GM23338 (cell line): Measurements from ENCODE around the gene MAPRE3. TPM values are rescaled to one million over a fixed set of nuclear protein-coding genes. Genes with fewer than 3 reads are reported as not detected.

ENCODE experiments used
- ATAC-seq: fragments of 200-7000 bp; cut with Tn5 transposase; 3 replicates; pipeline ENCODE4 v1.9.1; 2020
- DNase-seq: peaks from one replicate; pipeline ENCODE4 v3.0.0-alpha.2; 2015; ENCODE audit warnings: low spot score
- H2AFZ ChIP-seq: fragments of 200-600 bp; sonication (generic); 2 replicates; pipeline ENCODE4 v1.8.0; 2016; ENCODE audit warnings: antibody characterized with exemption, mild to moderate bottlenecking, moderate library complexity
- H3F3A ChIP-seq: fragments of 200-600 bp; sonication (generic); replicated peaks from 2 replicates; pipeline ENCODE4 v1.8.0; 2017; ENCODE audit warnings: antibody characterized with exemption, mixed run types, low read depth
- H3K27ac ChIP-seq: fragments of 200-600 bp; sonication (generic); 2 replicates; pipeline ENCODE4 v1.6.1; 2016; ENCODE audit warnings: low read depth
- H3K27me3 ChIP-seq: fragments of 200-600 bp; sonication (generic); 2 replicates; pipeline ENCODE4 v1.8.0; 2016; ENCODE audit warnings: mild to moderate bottlenecking, mixed run types, moderate library complexity; ENCODE audit not compliant: insufficient read depth
- H3K36me3 ChIP-seq: fragments of 200-600 bp; sonication (generic); 2 replicates; pipeline ENCODE4 v1.8.0; 2016; ENCODE audit warnings: mild to moderate bottlenecking; ENCODE audit not compliant: insufficient read depth
- H3K4me1 ChIP-seq: fragments of 200-600 bp; sonication (generic); 2 replicates; pipeline ENCODE4 v1.8.0; 2016; ENCODE audit warnings: mild to moderate bottlenecking, moderate library complexity; ENCODE audit not compliant: insufficient read depth
- H3K4me2 ChIP-seq: fragments of 200-600 bp; sonication (generic); 2 replicates; pipeline ENCODE4 v1.7.1; 2017; ENCODE audit warnings: mixed run types
- H3K4me3 ChIP-seq: fragments of 200-600 bp; sonication (generic); 2 replicates; pipeline ENCODE4 v1.6.1; 2016; ENCODE audit warnings: mixed run types
- H3K79me2 ChIP-seq: fragments of 200-600 bp; sonication (generic); replicated peaks from 2 replicates; pipeline ENCODE4 v1.8.0; 2017; ENCODE audit warnings: mild to moderate bottlenecking; ENCODE audit not compliant: insufficient read depth
- H3K9me2 ChIP-seq: fragments of 200-600 bp; sonication (generic); 2 replicates; pipeline ENCODE4 v1.8.0; 2017; ENCODE audit not compliant: insufficient read depth
- H4K20me1 ChIP-seq: fragments of 200-600 bp; sonication (generic); replicated peaks from 2 replicates; pipeline ENCODE4 v1.8.0; 2017; ENCODE audit warnings: mild to moderate bottlenecking; ENCODE audit not compliant: insufficient read depth
- H3K27ac Mint-ChIP-seq: 2 replicates; pipeline ENCODE4 v1.8.0; 2020; ENCODE audit warnings: inconsistent platforms, mild to moderate bottlenecking, moderate library complexity, mixed read lengths
- H3K27me3 Mint-ChIP-seq: 3 replicates; pipeline ENCODE4 v1.8.0; 2022; ENCODE audit warnings: low read depth, mild to moderate bottlenecking, moderate library complexity, mixed read lengths, inconsistent platforms; ENCODE audit not compliant: insufficient read depth, poor library complexity
- H3K36me3 Mint-ChIP-seq: 3 replicates; pipeline ENCODE4 v1.8.0; 2021; ENCODE audit warnings: low read depth, mild to moderate bottlenecking, inconsistent platforms, moderate library complexity, mixed read lengths
- H3K4me1 Mint-ChIP-seq: 3 replicates; pipeline ENCODE4 v1.8.0; 2020; ENCODE audit warnings: mild to moderate bottlenecking, inconsistent platforms, mixed read lengths
- H3K4me3 Mint-ChIP-seq: 3 replicates; pipeline ENCODE4 v1.8.0; 2021; ENCODE audit warnings: moderate library complexity, mild to moderate bottlenecking, inconsistent platforms, mixed read lengths
- H3K9me3 Mint-ChIP-seq: 3 replicates; pipeline ENCODE4 v1.8.0; 2020; ENCODE audit warnings: moderate library complexity, mild to moderate bottlenecking, inconsistent platforms, mixed read lengths
- CREB1 ChIP-seq: fragments of 250-450 bp; sonication (Bioruptor Pico); IDR thresholded peaks from 2 replicates; pipeline ENCODE4 v1.5.0; 2020; ENCODE audit warnings: low read depth, mild to moderate bottlenecking, moderate library complexity
- EZH2 ChIP-seq: fragments of 200-600 bp; sonication (generic); IDR thresholded peaks from one replicate; pipeline ENCODE4 v1.8.0; 2017; ENCODE audit warnings: antibody characterized with exemption, mild to moderate bottlenecking, low read depth; ENCODE audit not compliant: unreplicated experiment
- EZH2phosphoT487 ChIP-seq: fragments of 200-600 bp; sonication (generic); IDR thresholded peaks from one replicate; pipeline ENCODE4 v1.8.1; 2018; ENCODE audit warnings: antibody characterized with exemption; ENCODE audit not compliant: unreplicated experiment
- JUNB ChIP-seq: IDR thresholded peaks from one replicate; pipeline ENCODE4 v1.6.1; 2016; ENCODE audit warnings: antibody characterized with exemption; ENCODE audit not compliant: unreplicated experiment
- NANOG ChIP-seq: IDR thresholded peaks from 2 replicates; pipeline ENCODE4 v1.6.1; 2016; ENCODE audit warnings: antibody characterized with exemption, borderline replicate concordance
- POLR2AphosphoS5 ChIP-seq: IDR thresholded peaks from 2 replicates; pipeline ENCODE4 v1.6.1; 2016; ENCODE audit warnings: antibody characterized with exemption, low read depth
- STAT1 ChIP-seq: IDR thresholded peaks from one replicate; pipeline ENCODE4 v1.6.1; 2016; ENCODE audit warnings: antibody characterized with exemption; ENCODE audit not compliant: unreplicated experiment
- ZNF114 ChIP-seq: fragments of 250-450 bp; sonication (Bioruptor Pico); IDR thresholded peaks from 2 replicates; pipeline ENCODE4 v1.5.0; 2020; ENCODE audit warnings: mild to moderate bottlenecking, moderate library complexity
- ZNF331 ChIP-seq: fragments of 250-450 bp; sonication (Bioruptor Pico); IDR thresholded peaks from 2 replicates; pipeline ENCODE4 v1.5.0; 2020; ENCODE audit warnings: low read depth, mild to moderate bottlenecking, moderate library complexity
- polyA plus RNA-seq: library from polyadenylated mRNA; unstranded; fragments of >200 nt; fragmentation: Nextera tagmentation; extraction: Ambion mirVana; gene quantifications from 2 replicates; pipeline ENCODE4 v1.2.1, GENCODE V29; 2016
- total RNA-seq: library from RNA; depleted of rRNA; stranded (reverse); fragments of >200 nt; shearing (Covaris generic); gene quantifications from 2 replicates; pipeline ENCODE4 v1.2.3, GENCODE V29; 2014
- TF ChIP-seq, protein P1 (sequence below): IDR thresholded peaks from one replicate; pipeline ENCODE4 v1.6.1; 2018; ENCODE audit warnings: antibody characterized with exemption; ENCODE audit not compliant: unreplicated experiment
- TF ChIP-seq, protein P2 (sequence below), 2 experiments: fragments of 200-600 bp in 1 of 2; sonication (generic) in 1 of 2; conservative IDR thresholded peaks; 2 replicates each; pipeline versions ENCODE4 v1.5.1 to v1.6.1; 2016 to 2017; ENCODE audit warnings: antibody characterized with exemption in 2 of 2, low read depth in 2 of 2, mild to moderate bottlenecking in 2 of 2, moderate library complexity in 1 of 2
- TF ChIP-seq, protein P3 (sequence below): IDR thresholded peaks from 2 replicates; pipeline ENCODE4 v1.6.1; 2016; ENCODE audit warnings: antibody characterized with exemption
- TF ChIP-seq, protein P4 (sequence below): fragments of 250-450 bp; sonication (Bioruptor Pico); IDR thresholded peaks from 2 replicates; pipeline ENCODE4 v1.5.0; 2020; ENCODE audit warnings: mild to moderate bottlenecking, moderate library complexity

The MAPRE3 gene
- total and polyA plus RNA-seq, 2 experiments from 2014 or later: 3.3 to 4.5 TPM

DNA sequence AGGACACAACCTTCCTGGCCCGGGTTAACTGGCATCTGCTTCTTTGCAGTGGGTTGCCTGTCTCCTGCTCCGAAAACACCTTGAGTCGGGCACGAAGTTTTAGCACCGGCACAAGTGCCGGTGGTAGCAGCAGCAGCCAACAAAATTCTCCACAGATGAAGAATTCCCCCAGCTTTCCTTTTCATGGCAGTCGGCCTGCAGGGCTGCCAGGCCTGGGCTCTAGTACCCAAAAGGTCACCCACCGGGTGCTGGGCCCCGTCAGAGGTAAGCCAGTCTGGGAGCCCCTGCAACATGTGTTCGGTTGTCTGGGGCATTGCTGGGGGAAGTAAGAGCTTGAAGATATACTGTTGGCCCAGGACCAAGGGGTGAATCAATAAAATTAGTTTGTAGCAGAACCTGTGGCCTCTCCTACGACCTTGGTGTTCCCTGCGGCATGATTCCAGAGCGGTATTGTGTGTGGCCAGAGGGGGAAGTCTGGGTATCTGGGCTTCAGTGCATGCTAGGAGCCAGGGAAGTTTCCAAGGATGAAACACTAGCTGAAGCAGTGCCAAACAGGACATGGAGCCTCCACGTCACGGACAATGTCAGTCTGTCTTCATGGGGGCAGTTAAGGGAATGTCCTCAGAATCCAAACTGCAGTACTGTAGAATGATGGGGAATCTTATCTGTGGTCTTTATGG lies 88.8 kb downstream of the MAPRE3 start:
- peaks cover 35% of the 10 kb centered on the region for H3K36me3 Mint-ChIP-seq

More for the DNA sequence above, 88.8 kb downstream of the MAPRE3 start:
- ATAC-seq (no peak), DNase-seq (no peak)
- Histone ChIP-seq H3K4me3 (no peak overlapping the region), H3K9me2 (no peaks in the 10 kb centered on the region), H3K79me2 (no peaks in the 10 kb centered on the region), H3K4me1 (no peaks in the 10 kb centered on the region), H2AFZ (no peak overlapping the region), H4K20me1 (no peaks in the 10 kb centered on the region; the same call in none of the 2 replicates), H3F3A (peaks cover 9% of the 10 kb centered on the region; the same call in 1 of the 2 replicates), H3K27me3 (no peaks in the 10 kb centered on the region), H3K4me2 (no peak overlapping the region), H3K36me3 (peaks cover 15% of the 10 kb centered on the region), H3K27ac (no peak overlapping the region)
- H3K27ac Mint-ChIP-seq: no peak overlapping the region
- TF ChIP-seq, protein P1, sequence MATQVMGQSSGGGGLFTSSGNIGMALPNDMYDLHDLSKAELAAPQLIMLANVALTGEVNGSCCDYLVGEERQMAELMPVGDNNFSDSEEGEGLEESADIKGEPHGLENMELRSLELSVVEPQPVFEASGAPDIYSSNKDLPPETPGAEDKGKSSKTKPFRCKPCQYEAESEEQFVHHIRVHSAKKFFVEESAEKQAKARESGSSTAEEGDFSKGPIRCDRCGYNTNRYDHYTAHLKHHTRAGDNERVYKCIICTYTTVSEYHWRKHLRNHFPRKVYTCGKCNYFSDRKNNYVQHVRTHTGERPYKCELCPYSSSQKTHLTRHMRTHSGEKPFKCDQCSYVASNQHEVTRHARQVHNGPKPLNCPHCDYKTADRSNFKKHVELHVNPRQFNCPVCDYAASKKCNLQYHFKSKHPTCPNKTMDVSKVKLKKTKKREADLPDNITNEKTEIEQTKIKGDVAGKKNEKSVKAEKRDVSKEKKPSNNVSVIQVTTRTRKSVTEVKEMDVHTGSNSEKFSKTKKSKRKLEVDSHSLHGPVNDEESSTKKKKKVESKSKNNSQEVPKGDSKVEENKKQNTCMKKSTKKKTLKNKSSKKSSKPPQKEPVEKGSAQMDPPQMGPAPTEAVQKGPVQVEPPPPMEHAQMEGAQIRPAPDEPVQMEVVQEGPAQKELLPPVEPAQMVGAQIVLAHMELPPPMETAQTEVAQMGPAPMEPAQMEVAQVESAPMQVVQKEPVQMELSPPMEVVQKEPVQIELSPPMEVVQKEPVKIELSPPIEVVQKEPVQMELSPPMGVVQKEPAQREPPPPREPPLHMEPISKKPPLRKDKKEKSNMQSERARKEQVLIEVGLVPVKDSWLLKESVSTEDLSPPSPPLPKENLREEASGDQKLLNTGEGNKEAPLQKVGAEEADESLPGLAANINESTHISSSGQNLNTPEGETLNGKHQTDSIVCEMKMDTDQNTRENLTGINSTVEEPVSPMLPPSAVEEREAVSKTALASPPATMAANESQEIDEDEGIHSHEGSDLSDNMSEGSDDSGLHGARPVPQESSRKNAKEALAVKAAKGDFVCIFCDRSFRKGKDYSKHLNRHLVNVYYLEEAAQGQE: no peak
- no peak for TF ChIP-seq ZNF331 (CRISPR knock-in tag)
- TF ChIP-seq JUNB: no peak
- TF ChIP-seq STAT1: no peak
- no peak for TF ChIP-seq CREB1
- TF ChIP-seq ZNF114 (CRISPR knock-in tag): no peak
- TF ChIP-seq, protein P2, sequence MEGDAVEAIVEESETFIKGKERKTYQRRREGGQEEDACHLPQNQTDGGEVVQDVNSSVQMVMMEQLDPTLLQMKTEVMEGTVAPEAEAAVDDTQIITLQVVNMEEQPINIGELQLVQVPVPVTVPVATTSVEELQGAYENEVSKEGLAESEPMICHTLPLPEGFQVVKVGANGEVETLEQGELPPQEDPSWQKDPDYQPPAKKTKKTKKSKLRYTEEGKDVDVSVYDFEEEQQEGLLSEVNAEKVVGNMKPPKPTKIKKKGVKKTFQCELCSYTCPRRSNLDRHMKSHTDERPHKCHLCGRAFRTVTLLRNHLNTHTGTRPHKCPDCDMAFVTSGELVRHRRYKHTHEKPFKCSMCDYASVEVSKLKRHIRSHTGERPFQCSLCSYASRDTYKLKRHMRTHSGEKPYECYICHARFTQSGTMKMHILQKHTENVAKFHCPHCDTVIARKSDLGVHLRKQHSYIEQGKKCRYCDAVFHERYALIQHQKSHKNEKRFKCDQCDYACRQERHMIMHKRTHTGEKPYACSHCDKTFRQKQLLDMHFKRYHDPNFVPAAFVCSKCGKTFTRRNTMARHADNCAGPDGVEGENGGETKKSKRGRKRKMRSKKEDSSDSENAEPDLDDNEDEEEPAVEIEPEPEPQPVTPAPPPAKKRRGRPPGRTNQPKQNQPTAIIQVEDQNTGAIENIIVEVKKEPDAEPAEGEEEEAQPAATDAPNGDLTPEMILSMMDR (conservative IDR thresholded peaks at IDR 0.05; ENCODE audit: low read depth in 2 of 2): no peak
- TF ChIP-seq EZH2: no peak
- TF ChIP-seq, protein P3, sequence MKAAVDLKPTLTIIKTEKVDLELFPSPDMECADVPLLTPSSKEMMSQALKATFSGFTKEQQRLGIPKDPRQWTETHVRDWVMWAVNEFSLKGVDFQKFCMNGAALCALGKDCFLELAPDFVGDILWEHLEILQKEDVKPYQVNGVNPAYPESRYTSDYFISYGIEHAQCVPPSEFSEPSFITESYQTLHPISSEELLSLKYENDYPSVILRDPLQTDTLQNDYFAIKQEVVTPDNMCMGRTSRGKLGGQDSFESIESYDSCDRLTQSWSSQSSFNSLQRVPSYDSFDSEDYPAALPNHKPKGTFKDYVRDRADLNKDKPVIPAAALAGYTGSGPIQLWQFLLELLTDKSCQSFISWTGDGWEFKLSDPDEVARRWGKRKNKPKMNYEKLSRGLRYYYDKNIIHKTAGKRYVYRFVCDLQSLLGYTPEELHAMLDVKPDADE: no peak
- no peak for TF ChIP-seq POLR2AphosphoS5
- no peak for TF ChIP-seq EZH2phosphoT487
- no peak for TF ChIP-seq NANOG
- TF ChIP-seq, protein P4, sequence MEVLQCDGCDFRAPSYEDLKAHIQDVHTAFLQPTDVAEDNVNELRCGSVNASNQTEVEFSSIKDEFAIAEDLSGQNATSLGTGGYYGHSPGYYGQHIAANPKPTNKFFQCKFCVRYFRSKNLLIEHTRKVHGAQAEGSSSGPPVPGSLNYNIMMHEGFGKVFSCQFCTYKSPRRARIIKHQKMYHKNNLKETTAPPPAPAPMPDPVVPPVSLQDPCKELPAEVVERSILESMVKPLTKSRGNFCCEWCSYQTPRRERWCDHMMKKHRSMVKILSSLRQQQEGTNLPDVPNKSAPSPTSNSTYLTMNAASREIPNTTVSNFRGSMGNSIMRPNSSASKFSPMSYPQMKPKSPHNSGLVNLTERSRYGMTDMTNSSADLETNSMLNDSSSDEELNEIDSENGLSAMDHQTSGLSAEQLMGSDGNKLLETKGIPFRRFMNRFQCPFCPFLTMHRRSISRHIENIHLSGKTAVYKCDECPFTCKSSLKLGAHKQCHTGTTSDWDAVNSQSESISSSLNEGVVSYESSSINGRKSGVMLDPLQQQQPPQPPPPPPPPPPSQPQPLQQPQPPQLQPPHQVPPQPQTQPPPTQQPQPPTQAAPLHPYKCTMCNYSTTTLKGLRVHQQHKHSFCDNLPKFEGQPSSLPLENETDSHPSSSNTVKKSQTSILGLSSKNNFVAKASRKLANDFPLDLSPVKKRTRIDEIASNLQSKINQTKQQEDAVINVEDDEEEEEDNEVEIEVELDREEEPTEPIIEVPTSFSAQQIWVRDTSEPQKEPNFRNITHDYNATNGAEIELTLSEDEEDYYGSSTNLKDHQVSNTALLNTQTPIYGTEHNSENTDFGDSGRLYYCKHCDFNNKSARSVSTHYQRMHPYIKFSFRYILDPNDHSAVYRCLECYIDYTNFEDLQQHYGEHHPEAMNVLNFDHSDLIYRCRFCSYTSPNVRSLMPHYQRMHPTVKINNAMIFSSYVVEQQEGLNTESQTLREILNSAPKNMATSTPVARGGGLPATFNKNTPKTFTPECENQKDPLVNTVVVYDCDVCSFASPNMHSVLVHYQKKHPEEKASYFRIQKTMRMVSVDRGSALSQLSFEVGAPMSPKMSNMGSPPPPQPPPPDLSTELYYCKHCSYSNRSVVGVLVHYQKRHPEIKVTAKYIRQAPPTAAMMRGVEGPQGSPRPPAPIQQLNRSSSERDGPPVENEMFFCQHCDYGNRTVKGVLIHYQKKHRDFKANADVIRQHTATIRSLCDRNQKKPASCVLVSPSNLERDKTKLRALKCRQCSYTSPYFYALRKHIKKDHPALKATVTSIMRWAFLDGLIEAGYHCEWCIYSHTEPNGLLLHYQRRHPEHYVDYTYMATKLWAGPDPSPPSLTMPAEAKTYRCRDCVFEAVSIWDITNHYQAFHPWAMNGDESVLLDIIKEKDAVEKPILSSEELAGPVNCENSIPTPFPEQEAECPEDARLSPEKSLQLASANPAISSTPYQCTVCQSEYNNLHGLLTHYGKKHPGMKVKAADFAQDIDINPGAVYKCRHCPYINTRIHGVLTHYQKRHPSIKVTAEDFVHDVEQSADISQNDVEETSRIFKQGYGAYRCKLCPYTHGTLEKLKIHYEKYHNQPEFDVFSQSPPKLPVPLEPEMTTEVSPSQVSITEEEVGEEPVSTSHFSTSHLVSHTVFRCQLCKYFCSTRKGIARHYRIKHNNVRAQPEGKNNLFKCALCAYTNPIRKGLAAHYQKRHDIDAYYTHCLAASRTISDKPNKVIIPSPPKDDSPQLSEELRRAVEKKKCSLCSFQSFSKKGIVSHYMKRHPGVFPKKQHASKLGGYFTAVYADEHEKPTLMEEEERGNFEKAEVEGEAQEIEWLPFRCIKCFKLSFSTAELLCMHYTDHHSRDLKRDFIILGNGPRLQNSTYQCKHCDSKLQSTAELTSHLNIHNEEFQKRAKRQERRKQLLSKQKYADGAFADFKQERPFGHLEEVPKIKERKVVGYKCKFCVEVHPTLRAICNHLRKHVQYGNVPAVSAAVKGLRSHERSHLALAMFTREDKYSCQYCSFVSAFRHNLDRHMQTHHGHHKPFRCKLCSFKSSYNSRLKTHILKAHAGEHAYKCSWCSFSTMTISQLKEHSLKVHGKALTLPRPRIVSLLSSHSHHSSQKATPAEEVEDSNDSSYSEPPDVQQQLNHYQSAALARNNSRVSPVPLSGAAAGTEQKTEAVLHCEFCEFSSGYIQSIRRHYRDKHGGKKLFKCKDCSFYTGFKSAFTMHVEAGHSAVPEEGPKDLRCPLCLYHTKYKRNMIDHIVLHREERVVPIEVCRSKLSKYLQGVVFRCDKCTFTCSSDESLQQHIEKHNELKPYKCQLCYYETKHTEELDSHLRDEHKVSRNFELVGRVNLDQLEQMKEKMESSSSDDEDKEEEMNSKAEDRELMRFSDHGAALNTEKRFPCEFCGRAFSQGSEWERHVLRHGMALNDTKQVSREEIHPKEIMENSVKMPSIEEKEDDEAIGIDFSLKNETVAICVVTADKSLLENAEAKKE: no peak
- H3K4me3 Mint-ChIP-seq: no peak overlapping the region
- no peaks in the 10 kb centered on the region for H3K9me3 Mint-ChIP-seq
- peaks cover 3% of the 10 kb centered on the region for H3K27me3 Mint-ChIP-seq
- H3K4me1 Mint-ChIP-seq: no peaks in the 10 kb centered on the region
